ENCODE results near the gene MARK4. TPM values are rescaled to one million over a fixed set of nuclear protein-coding genes. Genes with fewer than 3 reads are reported as not detected.
A peak's percentile ranks its signal among the peaks of the same experiment; 100 is the strongest.

The MARK4 gene
- total RNA-seq, 1 experiment from 2014 or later = 58.5 TPM

- peak; percentile 54 for DNase-seq (ENCODE audit: low spot score)
- peak; percentile 56 for ATAC-seq
- Mint-ChIP-seq H3K27ac (no peak overlapping the region), H3K4me3 (peak overlapping the region; percentile 75), H3K27me3 (ENCODE audit: low read depth) (peaks cover 62% of the 10 kb centered on the region), H3K36me3 (no peaks in the 10 kb centered on the region), H3K9me3 (no peaks in the 10 kb centered on the region), H3K4me1 (peaks cover 23% of the 10 kb centered on the region)
- ChIA-PET CTCF (no interaction called here), POLR2A (no interaction called here)
- TF ChIP-seq CBFB (CRISPR knock-in tag; IDR thresholded peaks at IDR 0.05; ENCODE audit: low read depth) = no peak
- no peak for TF ChIP-seq ZNF396 (CRISPR knock-in tag; IDR thresholded peaks at IDR 0.05; ENCODE audit: borderline replicate concordance)
- TF ChIP-seq MYBL2 (CRISPR knock-in tag; IDR thresholded peaks at IDR 0.05) = no peak
- TF ChIP-seq FOXK1 (CRISPR knock-in tag; IDR thresholded peaks at IDR 0.05) = no peak
- no peak for TF ChIP-seq SP1 (CRISPR knock-in tag; conservative IDR thresholded peaks at IDR 0.05)
- TF ChIP-seq ZNF416 (CRISPR knock-in tag; IDR thresholded peaks at IDR 0.05) = no peak
- TF ChIP-seq, protein P1, sequence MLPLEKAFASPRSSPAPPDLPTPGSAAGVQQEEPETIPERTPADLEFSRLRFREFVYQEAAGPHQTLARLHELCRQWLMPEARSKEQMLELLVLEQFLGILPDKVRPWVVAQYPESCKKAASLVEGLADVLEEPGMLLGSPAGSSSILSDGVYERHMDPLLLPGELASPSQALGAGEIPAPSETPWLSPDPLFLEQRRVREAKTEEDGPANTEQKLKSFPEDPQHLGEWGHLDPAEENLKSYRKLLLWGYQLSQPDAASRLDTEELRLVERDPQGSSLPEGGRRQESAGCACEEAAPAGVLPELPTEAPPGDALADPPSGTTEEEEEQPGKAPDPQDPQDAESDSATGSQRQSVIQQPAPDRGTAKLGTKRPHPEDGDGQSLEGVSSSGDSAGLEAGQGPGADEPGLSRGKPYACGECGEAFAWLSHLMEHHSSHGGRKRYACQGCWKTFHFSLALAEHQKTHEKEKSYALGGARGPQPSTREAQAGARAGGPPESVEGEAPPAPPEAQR (CRISPR knock-in tag; IDR thresholded peaks at IDR 0.05) = no peak
- TF ChIP-seq KAT7 (CRISPR knock-in tag; IDR thresholded peaks at IDR 0.05; ENCODE audit: borderline replicate concordance) = peak; percentile 86; the same call in 1 of the 2 replicates
- TF ChIP-seq, protein P2, sequence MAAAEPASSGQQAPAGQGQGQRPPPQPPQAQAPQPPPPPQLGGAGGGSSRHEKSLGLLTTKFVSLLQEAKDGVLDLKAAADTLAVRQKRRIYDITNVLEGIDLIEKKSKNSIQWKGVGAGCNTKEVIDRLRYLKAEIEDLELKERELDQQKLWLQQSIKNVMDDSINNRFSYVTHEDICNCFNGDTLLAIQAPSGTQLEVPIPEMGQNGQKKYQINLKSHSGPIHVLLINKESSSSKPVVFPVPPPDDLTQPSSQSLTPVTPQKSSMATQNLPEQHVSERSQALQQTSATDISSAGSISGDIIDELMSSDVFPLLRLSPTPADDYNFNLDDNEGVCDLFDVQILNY (CRISPR knock-in tag; IDR thresholded peaks at IDR 0.05) = no peak
- TF ChIP-seq, protein P3, sequence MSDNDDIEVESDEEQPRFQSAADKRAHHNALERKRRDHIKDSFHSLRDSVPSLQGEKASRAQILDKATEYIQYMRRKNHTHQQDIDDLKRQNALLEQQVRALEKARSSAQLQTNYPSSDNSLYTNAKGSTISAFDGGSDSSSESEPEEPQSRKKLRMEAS (CRISPR knock-in tag; IDR thresholded peaks at IDR 0.05) = peak; percentile 41; the same call in 1 of the 2 replicates
- no peak for TF ChIP-seq MXD4 (CRISPR knock-in tag; IDR thresholded peaks at IDR 0.05; ENCODE audit: borderline replicate concordance)
Observed at GRCh38 chr19:45215391-45216191, 35.5 kb upstream of the MARK4 start.

DNA sequence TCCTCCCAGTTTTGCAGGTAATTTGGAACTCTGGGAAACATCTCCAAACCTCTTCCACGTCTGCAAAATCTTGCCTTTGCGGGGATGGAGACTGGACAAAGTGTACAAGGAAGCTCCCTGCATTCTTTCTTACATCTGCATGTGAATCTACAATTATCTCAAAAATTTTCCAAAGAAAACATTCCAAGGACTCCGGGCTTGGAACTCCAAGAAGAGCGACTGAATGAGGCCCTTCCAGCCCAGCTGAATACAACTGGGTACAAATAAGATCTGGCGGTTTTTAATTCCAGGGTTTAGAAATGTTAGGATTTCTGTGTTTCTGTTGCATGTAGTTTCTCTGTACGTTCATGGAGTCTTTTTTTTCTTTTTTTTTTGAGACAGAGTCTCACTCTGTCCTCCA is 34.4 kb upstream of the MARK4 start:
- no peaks in the 10 kb centered on the region for H3K36me3 Mint-ChIP-seq
- H3K9me3 Mint-ChIP-seq = no peaks in the 10 kb centered on the region
- ATAC-seq = no peak
- TF ChIP-seq SMAD3 (CRISPR knock-in tag; IDR thresholded peaks at IDR 0.05; ENCODE audit: borderline replicate concordance) (no peak), CREM (CRISPR knock-in tag; IDR thresholded peaks at IDR 0.05) (no peak), ESRRA (CRISPR knock-in tag; IDR thresholded peaks at IDR 0.05; ENCODE audit: borderline replicate concordance) (no peak), GRHL2 (CRISPR knock-in tag; IDR thresholded peaks at IDR 0.05; ENCODE audit: insufficient replicate concordance, severe bottlenecking) (no peak), ZMAT4 (CRISPR knock-in tag; IDR thresholded peaks at IDR 0.05) (no peak), ZNF121 (CRISPR knock-in tag; IDR thresholded peaks at IDR 0.05) (no peak), ATF1 (CRISPR knock-in tag; IDR thresholded peaks at IDR 0.05) (no peak), ZNF671 (CRISPR knock-in tag; IDR thresholded peaks at IDR 0.05) (no peak)
- TF ChIP-seq, protein P3 (CRISPR knock-in tag; IDR thresholded peaks at IDR 0.05) = no peak
- TF ChIP-seq, protein P4, sequence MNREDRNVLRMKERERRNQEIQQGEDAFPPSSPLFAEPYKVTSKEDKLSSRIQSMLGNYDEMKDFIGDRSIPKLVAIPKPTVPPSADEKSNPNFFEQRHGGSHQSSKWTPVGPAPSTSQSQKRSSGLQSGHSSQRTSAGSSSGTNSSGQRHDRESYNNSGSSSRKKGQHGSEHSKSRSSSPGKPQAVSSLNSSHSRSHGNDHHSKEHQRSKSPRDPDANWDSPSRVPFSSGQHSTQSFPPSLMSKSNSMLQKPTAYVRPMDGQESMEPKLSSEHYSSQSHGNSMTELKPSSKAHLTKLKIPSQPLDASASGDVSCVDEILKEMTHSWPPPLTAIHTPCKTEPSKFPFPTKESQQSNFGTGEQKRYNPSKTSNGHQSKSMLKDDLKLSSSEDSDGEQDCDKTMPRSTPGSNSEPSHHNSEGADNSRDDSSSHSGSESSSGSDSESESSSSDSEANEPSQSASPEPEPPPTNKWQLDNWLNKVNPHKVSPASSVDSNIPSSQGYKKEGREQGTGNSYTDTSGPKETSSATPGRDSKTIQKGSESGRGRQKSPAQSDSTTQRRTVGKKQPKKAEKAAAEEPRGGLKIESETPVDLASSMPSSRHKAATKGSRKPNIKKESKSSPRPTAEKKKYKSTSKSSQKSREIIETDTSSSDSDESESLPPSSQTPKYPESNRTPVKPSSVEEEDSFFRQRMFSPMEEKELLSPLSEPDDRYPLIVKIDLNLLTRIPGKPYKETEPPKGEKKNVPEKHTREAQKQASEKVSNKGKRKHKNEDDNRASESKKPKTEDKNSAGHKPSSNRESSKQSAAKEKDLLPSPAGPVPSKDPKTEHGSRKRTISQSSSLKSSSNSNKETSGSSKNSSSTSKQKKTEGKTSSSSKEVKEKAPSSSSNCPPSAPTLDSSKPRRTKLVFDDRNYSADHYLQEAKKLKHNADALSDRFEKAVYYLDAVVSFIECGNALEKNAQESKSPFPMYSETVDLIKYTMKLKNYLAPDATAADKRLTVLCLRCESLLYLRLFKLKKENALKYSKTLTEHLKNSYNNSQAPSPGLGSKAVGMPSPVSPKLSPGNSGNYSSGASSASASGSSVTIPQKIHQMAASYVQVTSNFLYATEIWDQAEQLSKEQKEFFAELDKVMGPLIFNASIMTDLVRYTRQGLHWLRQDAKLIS (CRISPR knock-in tag; IDR thresholded peaks at IDR 0.05; ENCODE audit: borderline replicate concordance) = no peak
- TF ChIP-seq, protein P5, sequence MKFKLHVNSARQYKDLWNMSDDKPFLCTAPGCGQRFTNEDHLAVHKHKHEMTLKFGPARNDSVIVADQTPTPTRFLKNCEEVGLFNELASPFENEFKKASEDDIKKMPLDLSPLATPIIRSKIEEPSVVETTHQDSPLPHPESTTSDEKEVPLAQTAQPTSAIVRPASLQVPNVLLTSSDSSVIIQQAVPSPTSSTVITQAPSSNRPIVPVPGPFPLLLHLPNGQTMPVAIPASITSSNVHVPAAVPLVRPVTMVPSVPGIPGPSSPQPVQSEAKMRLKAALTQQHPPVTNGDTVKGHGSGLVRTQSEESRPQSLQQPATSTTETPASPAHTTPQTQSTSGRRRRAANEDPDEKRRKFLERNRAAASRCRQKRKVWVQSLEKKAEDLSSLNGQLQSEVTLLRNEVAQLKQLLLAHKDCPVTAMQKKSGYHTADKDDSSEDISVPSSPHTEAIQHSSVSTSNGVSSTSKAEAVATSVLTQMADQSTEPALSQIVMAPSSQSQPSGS (CRISPR knock-in tag; IDR thresholded peaks at IDR 0.05; ENCODE audit: borderline replicate concordance, low read depth) = no peak
- ChIA-PET CTCF (interaction anchor here (0.9 to 1.4 kb wide), 3 partner anchors 32 to 54 kb away, joined by 3 to 5 read pairs (median 4); partner anchors contain the start of gene BLOC1S3), POLR2A (no interaction called here)
- H3K4me1 Mint-ChIP-seq = peaks cover 19% of the 10 kb centered on the region
- H3K27me3 Mint-ChIP-seq (ENCODE audit: low read depth) = peaks cover 66% of the 10 kb centered on the region
- no peak overlapping the region for H3K27ac Mint-ChIP-seq
- DNase-seq (ENCODE audit: low spot score) = no peak
- H3K4me3 Mint-ChIP-seq = peak overlapping the region; percentile 68
